Colonic mucosa (tissue), 4 donors: ENCODE measurements around the gene LHX4. TPM values are rescaled to one million over a fixed set of nuclear protein-coding genes. Genes with fewer than 3 reads are reported as not detected.

Experiments
- DNase-seq: peaks from one replicate; pipeline ENCODE4 v3.0.0-alpha.2; 2020
- H3K27ac ChIP-seq: fragments of 200-600 bp; one replicate; pipeline ENCODE4 v1.8.0; 2021
- H3K27me3 ChIP-seq: fragments of 200-600 bp; one replicate; pipeline ENCODE4 v1.8.0; 2021
- H3K36me3 ChIP-seq: fragments of 200-600 bp; one replicate; pipeline ENCODE4 v1.8.0; 2021
- H3K4me1 ChIP-seq: fragments of 200-600 bp; one replicate; pipeline ENCODE4 v1.8.0; 2021; ENCODE audit warnings: mild to moderate bottlenecking
- H3K4me3 ChIP-seq: fragments of 200-600 bp; one replicate; pipeline ENCODE4 v1.8.0; 2021
- H3K9ac ChIP-seq, 2 donors: one replicate each; pipeline ENCODE4 v1.7.0; 2013; ENCODE audit warnings: control low read depth in 2 of 2, low read depth in 2 of 2, low read length in 2 of 2
- H3K9me3 ChIP-seq: fragments of 200-600 bp; one replicate; pipeline ENCODE4 v1.8.0; 2021
- CTCF ChIP-seq: fragments of 200-600 bp; IDR thresholded peaks from one replicate; pipeline ENCODE4 v1.8.0; 2022; ENCODE audit warnings: antibody characterized with exemption, mild to moderate bottlenecking
- intact Hi-C: fragments of 100-400 bp; cut with DNase I; formaldehyde crosslinking; loops from one replicate; pipeline ENCODE4 v1.14.1; 2022
- total RNA-seq, 2 donors: library from RNA; stranded (reverse); fragmentation: NEBNext Ultra II Directional in 1 of 2; extraction: Animal tissue kit (Norgen Biotek cat#: 25700) in 1 of 2; gene quantifications; one replicate each; pipeline ENCODE4 v1.2.1, GENCODE V29; 2021
- donor health status: healthy.
- donor health status: DM: no; HTN: no; CAD: no.
- donor health status: DM: no; HTN: no; CAD: no.

Gene LHX4
- total RNA-seq, 2 donors from 2014 or later, result 0.74 to 0.77 TPM

DNA sequence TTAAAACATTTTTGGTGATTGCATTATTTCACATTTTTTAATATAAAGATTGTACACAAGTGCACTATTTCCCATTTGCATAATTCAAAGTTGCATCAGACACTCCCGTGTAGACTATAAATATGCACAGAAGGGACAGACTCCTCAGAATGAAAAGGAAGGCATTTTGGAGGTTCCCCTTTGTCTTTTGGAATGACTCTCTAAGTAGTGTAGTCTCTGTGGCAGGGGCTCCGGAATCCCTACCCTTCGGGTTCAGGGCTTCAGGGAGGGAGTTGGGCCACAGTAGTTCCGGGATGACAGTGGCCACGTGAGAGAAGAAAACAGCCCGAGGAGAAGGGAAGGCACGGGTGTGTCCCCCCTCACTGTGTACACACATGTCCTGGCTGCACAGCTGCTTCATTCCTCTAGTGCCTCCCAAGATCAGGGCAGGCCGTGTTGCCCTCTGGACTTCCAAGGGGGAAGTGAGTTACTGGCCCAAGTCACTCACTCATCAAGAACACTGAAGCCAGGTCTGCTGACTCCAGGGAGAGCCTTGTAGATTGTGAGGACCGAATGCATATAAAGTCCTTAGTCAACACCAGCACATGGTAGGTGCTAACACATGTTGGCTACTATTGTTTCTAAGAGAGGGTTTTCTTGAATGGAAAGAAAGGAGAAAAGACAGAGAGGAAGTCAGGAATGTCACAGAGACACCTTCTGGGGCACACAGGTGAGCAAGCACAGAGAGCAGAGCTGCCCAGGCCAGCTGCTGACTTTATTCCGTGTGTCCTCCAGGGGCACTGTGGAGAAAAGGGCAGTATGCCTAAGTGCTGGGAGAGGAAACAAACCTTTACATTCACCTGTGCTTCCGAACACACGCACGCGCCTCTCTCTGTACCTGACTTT lies 39.8 kb downstream of the LHX4 start:
- Histone ChIP-seq H3K27ac (peak overlapping the region; percentile 83), H3K4me1 (peaks cover 6% of the 10 kb centered on the region), H3K9me3 (no peaks in the 10 kb centered on the region), H3K9ac (peak overlapping the region in 1 of 2 donors; percentile 71), H3K4me3 (no peak overlapping the region), H3K36me3 (no peaks in the 10 kb centered on the region), H3K27me3 (no peaks in the 10 kb centered on the region)
- peak; percentile 88 for DNase-seq
- intact Hi-C loops, result no loop called here
- TF ChIP-seq CTCF, result peak; percentile 29

DNA sequence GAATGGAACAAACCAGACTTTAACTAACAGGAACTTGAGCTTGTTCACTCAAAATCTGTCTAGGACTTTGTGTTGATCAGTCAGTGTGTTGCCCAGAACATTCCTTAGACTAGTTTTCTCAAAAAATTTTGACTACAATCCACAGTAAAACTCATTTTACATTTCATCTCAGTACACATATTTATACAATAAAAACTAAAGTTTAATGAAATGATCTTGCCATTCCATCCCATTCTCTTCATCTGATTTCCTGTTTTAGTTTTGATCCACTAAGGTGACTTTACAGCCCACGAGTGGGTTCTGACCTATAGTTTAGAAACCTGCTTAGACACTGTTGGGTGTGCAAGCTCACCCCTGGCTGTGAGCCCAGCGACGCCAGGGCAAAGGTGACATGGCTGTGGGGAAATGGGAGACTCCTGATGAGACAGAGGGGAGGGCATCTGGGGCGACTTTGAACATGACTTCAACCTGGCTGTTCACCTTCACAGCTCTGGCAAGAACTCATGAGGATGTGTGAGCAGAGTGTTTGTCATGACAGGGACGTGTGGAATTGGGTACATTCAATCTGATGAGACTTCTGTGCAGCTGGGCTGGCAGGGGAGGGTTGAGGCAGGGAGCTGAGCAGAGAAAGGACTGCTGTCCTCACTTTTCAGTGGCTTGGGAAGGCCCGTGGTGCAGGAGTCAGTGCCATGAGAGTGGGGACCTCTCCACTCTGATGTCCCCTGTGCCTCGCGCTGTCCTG lies 40.6 kb downstream of the LHX4 start:
- H3K9me3 ChIP-seq, result no peaks in the 10 kb centered on the region
- H3K9ac ChIP-seq, result peak overlapping the region in 1 of 2 donors; percentile 71
- intact Hi-C loops, result no loop called here
- no peak overlapping the region for H3K4me3 ChIP-seq
- peak overlapping the region; percentile 83 for H3K27ac ChIP-seq
- DNase-seq, result peak; percentile 77
- no peak for TF ChIP-seq CTCF
- H3K27me3 ChIP-seq, result no peaks in the 10 kb centered on the region
- peaks cover 6% of the 10 kb centered on the region for H3K4me1 ChIP-seq
- H3K36me3 ChIP-seq, result no peaks in the 10 kb centered on the region

GRCh38 chr1:180271272-180272255 lies 41.5 kb downstream of the LHX4 start:
- peak overlapping the region; percentile 83 for H3K27ac ChIP-seq
- no peaks in the 10 kb centered on the region for H3K27me3 ChIP-seq
- H3K4me3 ChIP-seq, result no peak overlapping the region
- no peaks in the 10 kb centered on the region for H3K9me3 ChIP-seq
- H3K36me3 ChIP-seq, result no peaks in the 10 kb centered on the region
- no peak for TF ChIP-seq CTCF
- peak overlapping the region in 1 of 2 donors; percentile 7 for H3K9ac ChIP-seq
- intact Hi-C loops, result no loop called here
- peaks cover 6% of the 10 kb centered on the region for H3K4me1 ChIP-seq
- DNase-seq, result no peak

DNA sequence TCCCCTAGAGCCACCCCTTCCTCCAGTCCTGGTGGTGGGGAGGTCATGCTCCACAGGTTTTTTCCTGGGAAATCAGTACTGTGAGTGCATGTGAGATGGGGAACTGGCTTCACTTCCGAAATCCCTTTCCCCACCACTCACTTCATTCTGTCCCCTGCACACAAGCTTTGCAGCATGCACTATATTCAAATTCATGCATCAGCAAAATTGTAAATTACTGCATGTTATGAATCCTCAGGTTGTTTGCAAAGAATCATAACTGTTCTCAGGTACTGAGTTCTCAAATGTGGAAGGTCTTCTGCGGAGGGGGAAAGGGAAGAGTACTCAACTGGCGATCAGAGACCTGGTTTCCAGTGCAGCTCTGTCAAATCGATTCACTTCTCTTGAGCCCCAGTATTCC lies 42.3 kb downstream of the LHX4 start:
- Histone ChIP-seq H3K27ac (no peak overlapping the region), H3K27me3 (no peaks in the 10 kb centered on the region), H3K9ac (no peak overlapping the region), H3K4me1 (peaks cover 6% of the 10 kb centered on the region), H3K9me3 (no peaks in the 10 kb centered on the region), H3K36me3 (no peaks in the 10 kb centered on the region), H3K4me3 (no peak overlapping the region)
- DNase-seq, result no peak
- no peak for TF ChIP-seq CTCF
- intact Hi-C loops, result no loop called here

DNA sequence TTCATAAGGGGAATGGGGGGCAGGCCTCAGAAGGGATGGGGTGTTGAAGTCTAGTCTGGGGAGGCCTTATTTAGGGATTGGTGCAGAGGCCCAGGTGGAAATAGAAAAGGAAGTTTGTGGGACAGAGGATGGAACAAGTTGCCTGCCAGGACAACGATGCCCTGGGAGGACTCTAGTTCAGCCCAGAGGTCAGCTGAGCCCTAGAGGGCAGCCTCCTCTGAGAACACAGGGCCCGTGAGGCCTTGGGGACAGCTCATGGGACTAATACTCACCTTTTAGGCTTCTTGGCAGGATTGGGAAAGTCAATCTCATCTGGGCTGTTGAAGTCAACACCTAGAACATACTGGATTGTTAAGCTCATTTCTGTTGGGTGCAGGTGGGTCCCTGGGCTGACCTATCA lies 43.0 kb downstream of the LHX4 start:
- peaks cover 6% of the 10 kb centered on the region for H3K4me1 ChIP-seq
- intact Hi-C loops, result no loop called here
- H3K36me3 ChIP-seq, result no peaks in the 10 kb centered on the region
- H3K9me3 ChIP-seq, result no peaks in the 10 kb centered on the region
- DNase-seq, result no peak
- H3K4me3 ChIP-seq, result no peak overlapping the region
- no peak overlapping the region for H3K9ac ChIP-seq
- no peak for TF ChIP-seq CTCF
- H3K27ac ChIP-seq, result no peak overlapping the region
- no peaks in the 10 kb centered on the region for H3K27me3 ChIP-seq
